Measurements from ENCODE around the gene RNF31. TPM values are rescaled to one million over a fixed set of nuclear protein-coding genes. Genes with fewer than 3 reads are reported as not detected.

RNF31 gene
- total and polyA plus RNA-seq, 2 of the 13 experiments (the other 11 are each of a cell fraction or from before 2014, with no cell fraction given) = 48.2 to 86.8 TPM

GRCh38 chr14:24146978-24147760, at the start of gene RNF31 (continued):
- peak; percentile 85 for TF ChIP-seq ZBTB38 (CRISPR knock-in tag; IDR thresholded peaks at IDR 0.05)
- peak; percentile 82 for TF ChIP-seq KAT7 (CRISPR knock-in tag; IDR thresholded peaks at IDR 0.05; ENCODE audit: borderline replicate concordance)
- peak; percentile 80; the same call in 2 of the 3 replicates for TF ChIP-seq MXI1 (IDR thresholded peaks at IDR 0.05; ENCODE audit: borderline replicate concordance, low read depth, low read length)
- peak; percentile 38; the same call in 1 of the 2 replicates for TF ChIP-seq FOSL1 (CRISPR knock-in tag; IDR thresholded peaks at IDR 0.05; ENCODE audit: borderline replicate concordance)
- TF ChIP-seq NFRKB (IDR thresholded peaks at IDR 0.05) = no peak
- no peak for TF ChIP-seq ZBTB1 (CRISPR knock-in tag; IDR thresholded peaks at IDR 0.05; ENCODE audit: borderline replicate concordance)
- TF ChIP-seq ZNF441 (CRISPR knock-in tag; IDR thresholded peaks at IDR 0.05; ENCODE audit: borderline replicate concordance) = peak; percentile 70
- peak; percentile 52; the same call in 1 of the 2 replicates for TF ChIP-seq MTA1 (CRISPR knock-in tag; IDR thresholded peaks at IDR 0.05; ENCODE audit: borderline replicate concordance)
- TF ChIP-seq RCOR2 (CRISPR knock-in tag; IDR thresholded peaks at IDR 0.05) = peak; percentile 75; the same call in 1 of the 2 replicates
- no peak for TF ChIP-seq ZNF850 (CRISPR knock-in tag; conservative IDR thresholded peaks at IDR 0.05)
- peak; percentile 82; the same call in 1 of the 2 replicates for TF ChIP-seq ZNF205 (CRISPR knock-in tag; IDR thresholded peaks at IDR 0.05)
- no peak for TF ChIP-seq ZNF282 (IDR thresholded peaks at IDR 0.05; ENCODE audit: partially characterized antibody)
- TF ChIP-seq ZNF768 (CRISPR knock-in tag; IDR thresholded peaks at IDR 0.05) = 0 out of 2 replicates have a peak, but pooled peaks have one; percentile 23
- TF ChIP-seq ZNF350 (CRISPR knock-in tag; IDR thresholded peaks at IDR 0.05; ENCODE audit: borderline replicate concordance, low read depth) = peak; percentile 75; the same call in 1 of the 2 replicates
- TF ChIP-seq ETV5 (CRISPR knock-in tag; IDR thresholded peaks at IDR 0.05; ENCODE audit: borderline replicate concordance) = peak; percentile 67
- TF ChIP-seq FLYWCH1 (CRISPR knock-in tag; IDR thresholded peaks at IDR 0.05) = no peak
- TF ChIP-seq ELK4 (CRISPR knock-in tag; IDR thresholded peaks at IDR 0.05; ENCODE audit: borderline replicate concordance) = peak; percentile 85
- no peak for TF ChIP-seq DZIP1 (CRISPR knock-in tag; IDR thresholded peaks at IDR 0.05)
- peak; percentile 37 for TF ChIP-seq MNT (IDR thresholded peaks at IDR 0.05)
- TF ChIP-seq ZNF180 (CRISPR knock-in tag; IDR thresholded peaks at IDR 0.05; ENCODE audit: borderline replicate concordance, low read depth) = peak; percentile 74; the same call in 1 of the 2 replicates
- no peak for TF ChIP-seq ZBTB25 (CRISPR knock-in tag; IDR thresholded peaks at IDR 0.05)
- TF ChIP-seq ZMAT3 (CRISPR knock-in tag; conservative IDR thresholded peaks at IDR 0.05) = peak; percentile 10
- TF ChIP-seq RFXANK (CRISPR knock-in tag; IDR thresholded peaks at IDR 0.05) = no peak

All from HepG2 (cell line).